CD4-positive, alpha-beta memory T cell (primary cell): ENCODE results near the gene ALDH3B1. TPM values are rescaled to one million over a fixed set of nuclear protein-coding genes. Genes with fewer than 3 reads are reported as not detected.

Source experiments
- microRNA-seq: library from miRNA; unstranded; fragments of <30 nt; microRNA quantifications from one replicate; pipeline ENCODE4 v1.2.0, GENCODE V29; 2021; ENCODE audit warnings: borderline replicate concordance, borderline number of aligned reads, borderline microRNAs expressed, mixed read lengths
- polyA plus RNA-seq, 2 donors: library from polyadenylated mRNA; unstranded; fragments of 300-500 nt; fragmentation: Illumina TruSeq; gene quantifications; one replicate each; pipeline ENCODE4 v1.2.3, GENCODE V29; 2021
- total RNA-seq, 2 experiments: library from RNA; stranded (reverse); gene quantifications; one replicate each; pipeline ENCODE4 v1.2.3, GENCODE V29; 2021

ALDH3B1 gene
- total and polyA plus RNA-seq, 4 experiments from 2014 or later, result 0.72 to 1.0 TPM; not detected in 2

Small RNA genes lying within 50 kb of the gene (microRNA-seq; reads per million reads assigned to microRNA genes)
- gene MIR4691 (not detected), gene MIR6753 (not detected), gene MIR7113 (not detected)

Other genes starting within 250 kb of the ALDH3B1 start
- gene UNC93B1, start 6.2 kb upstream of the ALDH3B1 start, total RNA-seq, result 10 to 100 TPM; 22.4 to 26.8 TPM
- gene UNC93B1, start 6.2 kb upstream of the ALDH3B1 start, polyA plus RNA-seq, result 10 to 100 TPM; 25.1 to 27.1 TPM
- 10 to 100 TPM; 70.0 to 79.3 TPM for gene NDUFS8, start 20.4 kb downstream of the ALDH3B1 start, total RNA-seq
- gene NDUFS8, start 20.4 kb downstream of the ALDH3B1 start, polyA plus RNA-seq, result 100 to 1,000 TPM; 140 to 143 TPM
- gene TCIRG1, start 28.7 kb downstream of the ALDH3B1 start, total RNA-seq, result 100 to 1,000 TPM; 261 to 266 TPM
- 10 to 100 TPM; 46.2 to 60.1 TPM for gene TCIRG1, start 28.7 kb downstream of the ALDH3B1 start, polyA plus RNA-seq
- 1 to 10 TPM; 2.5 to 2.7 TPM for gene CHKA, start 111.1 kb downstream of the ALDH3B1 start, total RNA-seq
- gene CHKA, start 111.1 kb downstream of the ALDH3B1 start, polyA plus RNA-seq, result 1 to 10 TPM; 1.5 to 2.6 TPM
- 10 to 100 TPM; 60.5 to 61.7 TPM for gene KMT5B, start 203.0 kb downstream of the ALDH3B1 start, total RNA-seq
- gene KMT5B, start 203.0 kb downstream of the ALDH3B1 start, polyA plus RNA-seq, result 10 to 100 TPM; 27.9 to 45.6 TPM